HepG2 (cell line): ENCODE measurements around the gene ENHO. TPM values are rescaled to one million over a fixed set of nuclear protein-coding genes. Genes with fewer than 3 reads are reported as not detected.

ENCODE experiments used
- ATAC-seq: fragments of 200-7000 bp; cut with Tn5 transposase; 3 replicates; pipeline ENCODE4 v1.9.1; 2020; ENCODE audit warnings: mild to moderate bottlenecking, moderate library complexity
- BruUV-seq: library from RNA; stranded (reverse); fragments of 400-500 nt; replicated peaks from 2 replicates; lab custom pipeline; 2021; lab: Mats Ljungman, UMichigan
- CTCF ChIA-PET: fragments of 300-600 bp; formaldehyde crosslinking; extraction: SDS; loops from one replicate; lab custom pipeline; 2021; ENCODE audit warnings: low total read pairs, inconsistent platforms, low intra/inter-chr PET ratio; lab: Yijun Ruan, JAX
- POLR2A ChIA-PET: fragments of 350-600 bp; sonication (Branson Sonifier 250); formaldehyde crosslinking; loops from one replicate; lab custom pipeline; 2020; ENCODE audit warnings: antibody characterized with exemption, inconsistent platforms; lab: Yijun Ruan, JAX
- DNase-seq: peaks from one replicate; pipeline ENCODE4 v3.0.0-alpha.2; 2015; ENCODE audit warnings: low spot score
- FAIRE-seq: peaks from 3 replicates; lab custom pipeline; 2011; peaks lifted over from hg19 to GRCh38; lab: Jason Lieb, UNC
- H2AFZ ChIP-seq: one replicate; pipeline ENCODE4 v1.6.1; 2011; ENCODE audit warnings: low read length, inconsistent platforms
- H3K27ac ChIP-seq: fragments of 300-600 bp; 3 replicates; pipeline ENCODE4 v1.8.0; 2011; ENCODE audit warnings: mixed run types, mild to moderate bottlenecking, mixed read lengths, low read length, inconsistent platforms; ENCODE audit not compliant: insufficient read depth; ENCODE audit errors: extremely low read length
- H3K27me3 ChIP-seq, 2 experiments: fragments of 200-600 bp in 1 of 2; 2 replicates in 1 of 2; 3 replicates in 1 of 2; pipeline versions ENCODE4 v1.6.0 to v1.8.0; 2011; ENCODE audit warnings: low read length in 2 of 2, mild to moderate bottlenecking in 2 of 2, moderate library complexity in 2 of 2, inconsistent platforms in 1 of 2; ENCODE audit not compliant: insufficient read depth in 2 of 2, control insufficient read depth in 1 of 2
- H3K36me3 ChIP-seq, 2 experiments: fragments of 200-600 bp in 1 of 2; replicated peaks in 1 of 2; 2 replicates in 1 of 2; 3 replicates in 1 of 2; pipeline versions ENCODE4 v1.5.1 to v1.8.0; 2011; ENCODE audit warnings: low read length in 2 of 2, inconsistent platforms in 1 of 2; ENCODE audit not compliant: insufficient read depth in 2 of 2, control insufficient read depth in 1 of 2
- H3K4me1 ChIP-seq: 2 replicates; pipeline ENCODE4 v1.5.1; 2012; ENCODE audit warnings: low read length, inconsistent platforms; ENCODE audit not compliant: insufficient read depth
- H3K4me2 ChIP-seq: 2 replicates; pipeline ENCODE4 v1.6.0; 2011; ENCODE audit warnings: low read depth, low read length, inconsistent platforms
- H3K4me3 ChIP-seq, 3 experiments: fragments of 200-600 bp in 1 of 3; sonication (generic), shearing (Covaris generic) in 1 of 3; replicated peaks in 1 of 3; 2 replicates each; pipeline ENCODE4 v1.5.1; 2011 to 2016; ENCODE audit warnings: low read length in 3 of 3, inconsistent platforms in 2 of 3, low read depth in 2 of 3, mild to moderate bottlenecking in 2 of 3, control low read depth in 1 of 3, mixed read lengths in 1 of 3; ENCODE audit not compliant: insufficient read depth in 1 of 3
- H3K79me2 ChIP-seq: one replicate; pipeline ENCODE4 v1.6.1; 2011; ENCODE audit warnings: low read length, inconsistent platforms; ENCODE audit not compliant: insufficient read depth
- H3K9ac ChIP-seq: 2 replicates; pipeline ENCODE4 v1.6.0; 2011; ENCODE audit warnings: mild to moderate bottlenecking, low read depth, low read length, inconsistent platforms; ENCODE audit not compliant: insufficient read depth
- H3K9me3 ChIP-seq: 2 replicates; pipeline ENCODE4 v1.5.1; 2012; ENCODE audit warnings: mild to moderate bottlenecking, low read length
- H4K20me1 ChIP-seq: 2 replicates; pipeline ENCODE4 v1.6.0; 2011; ENCODE audit warnings: inconsistent platforms, mild to moderate bottlenecking, low read length, moderate library complexity; ENCODE audit not compliant: insufficient read depth
- BRD4 ChIP-seq: sonication (generic); formaldehyde crosslinking; IDR thresholded peaks from 2 replicates; pipeline ENCODE4 v1.4.0; 2020; ENCODE audit warnings: missing genetic modification reagents
- GATAD1 ChIP-seq: IDR thresholded peaks from 2 replicates; pipeline ENCODE4 v1.6.1; 2016; ENCODE audit warnings: missing genetic modification reagents, missing compliant biosample characterization
- KDM1A ChIP-seq: IDR thresholded peaks from 2 replicates; pipeline ENCODE4 v1.6.1; 2016; ENCODE audit warnings: missing compliant biosample characterization
- MLLT10 ChIP-seq: sonication (generic); formaldehyde crosslinking; IDR thresholded peaks from 2 replicates; pipeline ENCODE4 v1.4.0; 2020; ENCODE audit warnings: missing genetic modification reagents
- MZF1 ChIP-seq: sonication (generic); formaldehyde crosslinking; IDR thresholded peaks from 2 replicates; pipeline ENCODE4 v1.8.1; 2023; ENCODE audit warnings: mild to moderate bottlenecking, missing genetic modification reagents, borderline replicate concordance
- NKX3-1 ChIP-seq: sonication (generic); formaldehyde crosslinking; IDR thresholded peaks from 2 replicates; pipeline ENCODE4 v1.5.0; 2020; ENCODE audit warnings: missing genetic modification reagents
- PHF21A ChIP-seq: sonication (generic); formaldehyde crosslinking; IDR thresholded peaks from 2 replicates; pipeline ENCODE4 v1.5.0; 2020; ENCODE audit warnings: mild to moderate bottlenecking, missing genetic modification reagents
- PLRG1 ChIP-seq: fragments of 450-650 bp; conservative IDR thresholded peaks from 2 replicates; pipeline ENCODE4 v1.6.1; 2016
- POLR2G ChIP-seq: fragments of 200-400 bp; formaldehyde crosslinking; IDR thresholded peaks from 2 replicates; pipeline ENCODE4 v1.6.1; 2018; ENCODE audit warnings: mild to moderate bottlenecking, low read depth, low read length, moderate library complexity
- RBFOX2 ChIP-seq: fragments of 200-400 bp; formaldehyde crosslinking; IDR thresholded peaks from 2 replicates; pipeline ENCODE4 v1.6.1; 2017; ENCODE audit warnings: low read depth, mild to moderate bottlenecking, low read length
- SAP130 ChIP-seq: IDR thresholded peaks from 2 replicates; pipeline ENCODE4 v1.6.1; 2016; ENCODE audit warnings: low read depth
- SRF ChIP-seq: IDR thresholded peaks from 2 replicates; pipeline ENCODE4 v1.6.1; 2011; ENCODE audit warnings: mild to moderate bottlenecking, low read depth, low read length, moderate library complexity
- ZBTB4 ChIP-seq: sonication (generic); formaldehyde crosslinking; IDR thresholded peaks from 2 replicates; pipeline ENCODE4 v1.4.0; 2020; ENCODE audit warnings: missing genetic modification reagents, mild to moderate bottlenecking, borderline replicate concordance
- ZNF549 ChIP-seq: sonication (generic); formaldehyde crosslinking; IDR thresholded peaks from 2 replicates; pipeline ENCODE4 v1.5.0; 2020; ENCODE audit warnings: missing genetic modification reagents
- ZNF557 ChIP-seq: sonication (generic); formaldehyde crosslinking; IDR thresholded peaks from 2 replicates; pipeline ENCODE4 v1.4.0; 2020; ENCODE audit warnings: missing genetic modification reagents
- ZNF629 ChIP-seq: sonication (generic); formaldehyde crosslinking; conservative IDR thresholded peaks from 2 replicates; pipeline ENCODE4 v1.5.0; 2020; ENCODE audit warnings: missing genetic modification reagents
- ZNF782 ChIP-seq: sonication (generic); formaldehyde crosslinking; IDR thresholded peaks from 2 replicates; pipeline ENCODE4 v1.4.0; 2020; ENCODE audit warnings: missing genetic modification reagents, mild to moderate bottlenecking, borderline replicate concordance
- WGBS: methylation state at CpG from one replicate; pipeline ENCODE4 v1.1.6; 2017; ENCODE audit warnings: low lambda C conversion rate; 5-methylcytosine and 5-hydroxymethylcytosine counted together
- in situ Hi-C: cut with HindIII; loops from 2 replicates; pipeline ENCODE4 v1.10.0; 2017; ENCODE audit warnings: low pct_unique_long_range_greater_than_20kb; ENCODE audit not compliant: extremely low pct_ligation_motif_present
- intact Hi-C: fragments of 100-400 bp; cut with micrococcal nuclease; formaldehyde crosslinking; loops from one replicate; pipeline ENCODE4 v1.10.0; 2022; ENCODE audit not compliant: unreplicated experiment
- polyA plus RNA-seq, 8 experiments: library from polyadenylated mRNA; depleted of rRNA in 3 of 8; stranded (reverse) in 7 of 8; unstranded in 1 of 8; fragments of >200 nt; fragmentation: Illumina TruSeq in 4 of 8; extraction: Trizol in 4 of 8; gene quantifications; 2 replicates each; pipeline versions ENCODE4 v1.2.1 to v1.2.3, GENCODE V29; 2011 to 2016; ENCODE audit warnings: low read depth in 4 of 8, missing spikeins in 1 of 8, mixed read lengths in 1 of 8; ENCODE audit not compliant: insufficient read depth in 1 of 8
- total RNA-seq, 5 experiments: library from RNA; depleted of rRNA; stranded (reverse); fragments of >200 nt; fragmentation: Illumina TruSeq; extraction: Trizol; gene quantifications; 2 replicates each; pipeline ENCODE4 v1.2.3, GENCODE V29; 2016; ENCODE audit warnings: low read depth in 1 of 5
- TF ChIP-seq, protein P1 (sequence below): sonication (generic); formaldehyde crosslinking; IDR thresholded peaks from 2 replicates; pipeline ENCODE4; 2020; ENCODE audit warnings: missing genetic modification reagents, mild to moderate bottlenecking, borderline replicate concordance

Gene ENHO
- total and polyA plus RNA-seq, 2 of the 13 experiments (the other 11 are each of a cell fraction or from before 2014, with no cell fraction given), result 0.08 to 0.60 TPM

GRCh38 chr9:34486572-34486971, 36.2 kb downstream of the ENHO start:
- ChIA-PET CTCF (no interaction called here), POLR2A (no interaction called here)
- no peaks in the 10 kb centered on the region for H3K79me2 ChIP-seq
- DNase-seq (no peak), FAIRE-seq (no peak), ATAC-seq (no peak)
- H2AFZ ChIP-seq, result no peak overlapping the region
- no TSS peak for BruUV-seq
- H3K4me2 ChIP-seq, result no peak overlapping the region
- no peak for TF ChIP-seq POLR2G
- TF ChIP-seq ZNF557, result no peak
- no peak for TF ChIP-seq PHF21A
- no peak for TF ChIP-seq NKX3-1 (CRISPR knock-in tag)
- TF ChIP-seq PLRG1, result no peak
- no peak for TF ChIP-seq ZNF629
- no peak for TF ChIP-seq MLLT10 (CRISPR knock-in tag)
- TF ChIP-seq, protein P1, sequence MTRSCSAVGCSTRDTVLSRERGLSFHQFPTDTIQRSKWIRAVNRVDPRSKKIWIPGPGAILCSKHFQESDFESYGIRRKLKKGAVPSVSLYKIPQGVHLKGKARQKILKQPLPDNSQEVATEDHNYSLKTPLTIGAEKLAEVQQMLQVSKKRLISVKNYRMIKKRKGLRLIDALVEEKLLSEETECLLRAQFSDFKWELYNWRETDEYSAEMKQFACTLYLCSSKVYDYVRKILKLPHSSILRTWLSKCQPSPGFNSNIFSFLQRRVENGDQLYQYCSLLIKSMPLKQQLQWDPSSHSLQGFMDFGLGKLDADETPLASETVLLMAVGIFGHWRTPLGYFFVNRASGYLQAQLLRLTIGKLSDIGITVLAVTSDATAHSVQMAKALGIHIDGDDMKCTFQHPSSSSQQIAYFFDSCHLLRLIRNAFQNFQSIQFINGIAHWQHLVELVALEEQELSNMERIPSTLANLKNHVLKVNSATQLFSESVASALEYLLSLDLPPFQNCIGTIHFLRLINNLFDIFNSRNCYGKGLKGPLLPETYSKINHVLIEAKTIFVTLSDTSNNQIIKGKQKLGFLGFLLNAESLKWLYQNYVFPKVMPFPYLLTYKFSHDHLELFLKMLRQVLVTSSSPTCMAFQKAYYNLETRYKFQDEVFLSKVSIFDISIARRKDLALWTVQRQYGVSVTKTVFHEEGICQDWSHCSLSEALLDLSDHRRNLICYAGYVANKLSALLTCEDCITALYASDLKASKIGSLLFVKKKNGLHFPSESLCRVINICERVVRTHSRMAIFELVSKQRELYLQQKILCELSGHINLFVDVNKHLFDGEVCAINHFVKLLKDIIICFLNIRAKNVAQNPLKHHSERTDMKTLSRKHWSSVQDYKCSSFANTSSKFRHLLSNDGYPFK, result no peak
- no peak for TF ChIP-seq RBFOX2
- no peak for TF ChIP-seq SRF
- no peak for TF ChIP-seq SAP130
- TF ChIP-seq ZNF782 (CRISPR knock-in tag), result no peak
- no peak for TF ChIP-seq MZF1 (CRISPR knock-in tag)
- TF ChIP-seq GATAD1 (CRISPR knock-in tag), result no peak
- TF ChIP-seq BRD4 (CRISPR knock-in tag), result no peak
- no peak for TF ChIP-seq KDM1A
- TF ChIP-seq ZBTB4 (CRISPR knock-in tag), result no peak
- TF ChIP-seq ZNF549 (CRISPR knock-in tag), result no peak
- WGBS, result 48% methylated on average over 3 of the region's 3 CpGs
- H3K27me3 ChIP-seq, result peaks cover 0 to 7% of the 10 kb centered on the region in 2 experiments; a peak in 1 of 5 replicates
- H3K27ac ChIP-seq, result no peak overlapping the region
- in situ Hi-C loops, result no loop called here
- intact Hi-C loops, result no loop called here
- no peaks in the 10 kb centered on the region for H3K36me3 ChIP-seq
- H3K9me3 ChIP-seq, result no peaks in the 10 kb centered on the region
- H3K4me3 ChIP-seq, result no peak overlapping the region
- no peak overlapping the region for H3K9ac ChIP-seq
- no peaks in the 10 kb centered on the region for H3K4me1 ChIP-seq
- H4K20me1 ChIP-seq, result no peaks in the 10 kb centered on the region
